ENCODE results near the gene RHBDF1.

DNA sequence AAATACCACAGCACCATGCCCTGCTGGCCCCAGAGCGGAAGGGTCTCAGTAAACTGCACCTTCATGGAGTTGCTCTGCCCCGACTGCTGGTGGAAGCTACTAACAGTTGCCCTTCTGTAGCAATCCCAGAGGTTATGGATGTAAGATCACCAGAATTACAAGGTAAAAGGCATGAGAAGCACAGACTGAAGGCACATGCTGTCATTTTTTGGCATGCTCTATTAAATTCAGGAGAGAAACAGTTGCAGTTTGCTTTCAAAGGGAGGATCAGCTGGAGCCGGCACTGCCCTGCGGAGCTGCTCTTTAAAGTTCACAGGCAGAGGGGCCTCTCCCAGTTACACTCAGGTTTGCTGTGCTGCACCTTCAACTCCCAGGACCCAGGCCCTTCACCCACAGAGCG lies 46.9 kb upstream of the RHBDF1 start:
- TF ChIP-seq HDAC2 (IDR thresholded peaks at IDR 0.05) (no peak), JUN (IDR thresholded peaks at IDR 0.05) (no peak), RCOR1 (IDR thresholded peaks at IDR 0.05; ENCODE audit: low read depth, low read length) (no peak), POLR2A (IDR thresholded peaks at IDR 0.05; ENCODE audit: low read length) (no peak), MYC (IDR thresholded peaks at IDR 0.05; ENCODE audit: borderline replicate concordance, low read length) (no peak), MAZ (IDR thresholded peaks at IDR 0.05; ENCODE audit: borderline replicate concordance, low read depth, low read length) (no peak), EP300 (IDR thresholded peaks at IDR 0.05) (no peak), POLR2AphosphoS2 (conservative IDR thresholded peaks at IDR 0.05; ENCODE audit: low read length) (no peak), ZC3H11A (IDR thresholded peaks at IDR 0.05) (no peak), CHD2 (IDR thresholded peaks at IDR 0.05; ENCODE audit: low read length, partially characterized antibody) (no peak)
- TF ChIP-seq, protein P1, sequence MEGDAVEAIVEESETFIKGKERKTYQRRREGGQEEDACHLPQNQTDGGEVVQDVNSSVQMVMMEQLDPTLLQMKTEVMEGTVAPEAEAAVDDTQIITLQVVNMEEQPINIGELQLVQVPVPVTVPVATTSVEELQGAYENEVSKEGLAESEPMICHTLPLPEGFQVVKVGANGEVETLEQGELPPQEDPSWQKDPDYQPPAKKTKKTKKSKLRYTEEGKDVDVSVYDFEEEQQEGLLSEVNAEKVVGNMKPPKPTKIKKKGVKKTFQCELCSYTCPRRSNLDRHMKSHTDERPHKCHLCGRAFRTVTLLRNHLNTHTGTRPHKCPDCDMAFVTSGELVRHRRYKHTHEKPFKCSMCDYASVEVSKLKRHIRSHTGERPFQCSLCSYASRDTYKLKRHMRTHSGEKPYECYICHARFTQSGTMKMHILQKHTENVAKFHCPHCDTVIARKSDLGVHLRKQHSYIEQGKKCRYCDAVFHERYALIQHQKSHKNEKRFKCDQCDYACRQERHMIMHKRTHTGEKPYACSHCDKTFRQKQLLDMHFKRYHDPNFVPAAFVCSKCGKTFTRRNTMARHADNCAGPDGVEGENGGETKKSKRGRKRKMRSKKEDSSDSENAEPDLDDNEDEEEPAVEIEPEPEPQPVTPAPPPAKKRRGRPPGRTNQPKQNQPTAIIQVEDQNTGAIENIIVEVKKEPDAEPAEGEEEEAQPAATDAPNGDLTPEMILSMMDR (IDR thresholded peaks at IDR 0.05): no peak
- TF ChIP-seq, protein P2, sequence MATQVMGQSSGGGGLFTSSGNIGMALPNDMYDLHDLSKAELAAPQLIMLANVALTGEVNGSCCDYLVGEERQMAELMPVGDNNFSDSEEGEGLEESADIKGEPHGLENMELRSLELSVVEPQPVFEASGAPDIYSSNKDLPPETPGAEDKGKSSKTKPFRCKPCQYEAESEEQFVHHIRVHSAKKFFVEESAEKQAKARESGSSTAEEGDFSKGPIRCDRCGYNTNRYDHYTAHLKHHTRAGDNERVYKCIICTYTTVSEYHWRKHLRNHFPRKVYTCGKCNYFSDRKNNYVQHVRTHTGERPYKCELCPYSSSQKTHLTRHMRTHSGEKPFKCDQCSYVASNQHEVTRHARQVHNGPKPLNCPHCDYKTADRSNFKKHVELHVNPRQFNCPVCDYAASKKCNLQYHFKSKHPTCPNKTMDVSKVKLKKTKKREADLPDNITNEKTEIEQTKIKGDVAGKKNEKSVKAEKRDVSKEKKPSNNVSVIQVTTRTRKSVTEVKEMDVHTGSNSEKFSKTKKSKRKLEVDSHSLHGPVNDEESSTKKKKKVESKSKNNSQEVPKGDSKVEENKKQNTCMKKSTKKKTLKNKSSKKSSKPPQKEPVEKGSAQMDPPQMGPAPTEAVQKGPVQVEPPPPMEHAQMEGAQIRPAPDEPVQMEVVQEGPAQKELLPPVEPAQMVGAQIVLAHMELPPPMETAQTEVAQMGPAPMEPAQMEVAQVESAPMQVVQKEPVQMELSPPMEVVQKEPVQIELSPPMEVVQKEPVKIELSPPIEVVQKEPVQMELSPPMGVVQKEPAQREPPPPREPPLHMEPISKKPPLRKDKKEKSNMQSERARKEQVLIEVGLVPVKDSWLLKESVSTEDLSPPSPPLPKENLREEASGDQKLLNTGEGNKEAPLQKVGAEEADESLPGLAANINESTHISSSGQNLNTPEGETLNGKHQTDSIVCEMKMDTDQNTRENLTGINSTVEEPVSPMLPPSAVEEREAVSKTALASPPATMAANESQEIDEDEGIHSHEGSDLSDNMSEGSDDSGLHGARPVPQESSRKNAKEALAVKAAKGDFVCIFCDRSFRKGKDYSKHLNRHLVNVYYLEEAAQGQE (IDR thresholded peaks at IDR 0.05): no peak
- TF ChIP-seq, protein P3, sequence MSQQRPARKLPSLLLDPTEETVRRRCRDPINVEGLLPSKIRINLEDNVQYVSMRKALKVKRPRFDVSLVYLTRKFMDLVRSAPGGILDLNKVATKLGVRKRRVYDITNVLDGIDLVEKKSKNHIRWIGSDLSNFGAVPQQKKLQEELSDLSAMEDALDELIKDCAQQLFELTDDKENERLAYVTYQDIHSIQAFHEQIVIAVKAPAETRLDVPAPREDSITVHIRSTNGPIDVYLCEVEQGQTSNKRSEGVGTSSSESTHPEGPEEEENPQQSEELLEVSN (IDR thresholded peaks at IDR 0.05; ENCODE audit: borderline replicate concordance, low read depth): no peak
